HL-60 (cell line): ENCODE measurements around the gene COL6A2.

Experiments
- DNase-seq, 2 experiments: peaks; one replicate each; pipeline ENCODE4 v3.0.0-alpha.2; 2010 to 2020; ENCODE audit warnings: low read depth in 1 of 2, low spot score in 1 of 2
- H3K27ac ChIP-seq: fragments of 250-450 bp; sonication (Bioruptor Pico); replicated peaks from 2 replicates; pipeline ENCODE4 v1.5.1; 2020; ENCODE audit warnings: mild to moderate bottlenecking, moderate library complexity
- H3K27me3 ChIP-seq: fragments of 250-450 bp; sonication (Bioruptor Pico); 2 replicates; pipeline ENCODE4 v1.5.1; 2021; ENCODE audit warnings: mild to moderate bottlenecking, moderate library complexity; ENCODE audit not compliant: insufficient read depth, poor library complexity, severe bottlenecking
- H3K4me3 ChIP-seq: replicated peaks from 2 replicates; pipeline ENCODE4 v1.5.1; 2011; ENCODE audit warnings: mild to moderate bottlenecking, control low read depth, low read length; ENCODE audit not compliant: insufficient read depth
- CTCF ChIP-seq: IDR thresholded peaks from one replicate; pipeline ENCODE4 v1.5.1; 2011; ENCODE audit warnings: low read length, control low read depth, inconsistent platforms; ENCODE audit not compliant: insufficient read depth
- GABPA ChIP-seq: IDR thresholded peaks from 2 replicates; pipeline ENCODE4 v1.6.1; 2012; ENCODE audit warnings: low read depth
- POLR2AphosphoS5 ChIP-seq: IDR thresholded peaks from 2 replicates; pipeline ENCODE4 v1.6.1; 2012; ENCODE audit warnings: low read depth
- SPI1 ChIP-seq: IDR thresholded peaks from 2 replicates; pipeline ENCODE4 v1.6.1; 2012; ENCODE audit warnings: low read depth, mild to moderate bottlenecking, borderline replicate concordance
- TF ChIP-seq, protein P1 (sequence below): IDR thresholded peaks from 2 replicates; pipeline ENCODE4 v1.6.1; 2012; ENCODE audit warnings: low read depth; ENCODE audit not compliant: insufficient replicate concordance

COL6A2 gene

DNA sequence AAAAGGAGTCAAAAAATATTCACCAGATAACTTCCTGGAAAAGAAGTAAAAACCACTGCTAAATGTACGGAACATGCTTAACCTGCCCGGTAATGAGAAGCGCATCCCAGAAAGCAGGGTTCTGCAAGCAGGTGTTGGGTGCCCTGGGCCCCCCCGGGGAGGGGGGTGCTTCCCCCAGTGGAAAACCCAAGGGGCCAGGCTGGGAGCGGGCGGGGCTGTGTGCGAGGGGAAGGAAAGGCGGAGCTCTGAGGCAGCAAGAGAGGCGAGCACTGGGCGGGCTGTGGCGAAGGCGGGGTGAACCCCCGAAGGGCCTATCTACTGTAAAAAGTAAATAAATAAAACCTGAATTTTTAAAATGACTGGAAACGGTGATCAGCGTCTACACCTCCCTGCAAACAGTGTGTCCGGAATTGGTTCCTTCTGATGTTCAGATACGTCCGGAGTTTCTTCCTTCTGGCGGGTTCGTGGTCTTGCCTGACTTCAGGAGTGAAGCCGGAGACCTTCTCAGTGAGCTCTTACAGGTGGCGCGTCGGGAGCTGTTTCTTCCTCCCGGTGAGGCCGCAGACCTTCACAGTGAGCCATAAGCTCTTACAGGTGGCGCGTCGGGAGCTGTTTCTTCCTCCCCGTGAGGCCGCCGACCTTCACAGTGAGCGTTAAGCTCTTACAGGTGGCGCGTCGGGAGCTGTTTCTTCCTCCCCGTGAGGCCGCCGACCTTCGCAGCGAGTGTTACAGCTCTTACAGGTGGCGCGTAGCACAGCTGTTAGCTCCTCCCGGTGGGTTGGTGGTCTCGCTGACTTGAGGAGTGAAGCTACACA lies 44.1 kb downstream of the COL6A2 start:
- Histone ChIP-seq H3K27me3 (no peaks in the 10 kb centered on the region), H3K27ac (no peak overlapping the region), H3K4me3 (no peak overlapping the region)
- TF ChIP-seq CTCF, result no peak
- no peak for TF ChIP-seq GABPA
- TF ChIP-seq SPI1, result no peak
- TF ChIP-seq POLR2AphosphoS5, result no peak
- no peak for DNase-seq

GRCh38 chr21:46142582-46143473 lies 44.9 kb downstream of the COL6A2 start:
- no peaks in the 10 kb centered on the region for H3K27me3 ChIP-seq
- no peak for DNase-seq
- TF ChIP-seq POLR2AphosphoS5, result no peak
- no peak for TF ChIP-seq CTCF
- TF ChIP-seq, protein P1, sequence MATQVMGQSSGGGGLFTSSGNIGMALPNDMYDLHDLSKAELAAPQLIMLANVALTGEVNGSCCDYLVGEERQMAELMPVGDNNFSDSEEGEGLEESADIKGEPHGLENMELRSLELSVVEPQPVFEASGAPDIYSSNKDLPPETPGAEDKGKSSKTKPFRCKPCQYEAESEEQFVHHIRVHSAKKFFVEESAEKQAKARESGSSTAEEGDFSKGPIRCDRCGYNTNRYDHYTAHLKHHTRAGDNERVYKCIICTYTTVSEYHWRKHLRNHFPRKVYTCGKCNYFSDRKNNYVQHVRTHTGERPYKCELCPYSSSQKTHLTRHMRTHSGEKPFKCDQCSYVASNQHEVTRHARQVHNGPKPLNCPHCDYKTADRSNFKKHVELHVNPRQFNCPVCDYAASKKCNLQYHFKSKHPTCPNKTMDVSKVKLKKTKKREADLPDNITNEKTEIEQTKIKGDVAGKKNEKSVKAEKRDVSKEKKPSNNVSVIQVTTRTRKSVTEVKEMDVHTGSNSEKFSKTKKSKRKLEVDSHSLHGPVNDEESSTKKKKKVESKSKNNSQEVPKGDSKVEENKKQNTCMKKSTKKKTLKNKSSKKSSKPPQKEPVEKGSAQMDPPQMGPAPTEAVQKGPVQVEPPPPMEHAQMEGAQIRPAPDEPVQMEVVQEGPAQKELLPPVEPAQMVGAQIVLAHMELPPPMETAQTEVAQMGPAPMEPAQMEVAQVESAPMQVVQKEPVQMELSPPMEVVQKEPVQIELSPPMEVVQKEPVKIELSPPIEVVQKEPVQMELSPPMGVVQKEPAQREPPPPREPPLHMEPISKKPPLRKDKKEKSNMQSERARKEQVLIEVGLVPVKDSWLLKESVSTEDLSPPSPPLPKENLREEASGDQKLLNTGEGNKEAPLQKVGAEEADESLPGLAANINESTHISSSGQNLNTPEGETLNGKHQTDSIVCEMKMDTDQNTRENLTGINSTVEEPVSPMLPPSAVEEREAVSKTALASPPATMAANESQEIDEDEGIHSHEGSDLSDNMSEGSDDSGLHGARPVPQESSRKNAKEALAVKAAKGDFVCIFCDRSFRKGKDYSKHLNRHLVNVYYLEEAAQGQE, result no peak
- TF ChIP-seq SPI1, result no peak
- no peak for TF ChIP-seq GABPA
- no peak overlapping the region for H3K27ac ChIP-seq
- no peak overlapping the region for H3K4me3 ChIP-seq

DNA sequence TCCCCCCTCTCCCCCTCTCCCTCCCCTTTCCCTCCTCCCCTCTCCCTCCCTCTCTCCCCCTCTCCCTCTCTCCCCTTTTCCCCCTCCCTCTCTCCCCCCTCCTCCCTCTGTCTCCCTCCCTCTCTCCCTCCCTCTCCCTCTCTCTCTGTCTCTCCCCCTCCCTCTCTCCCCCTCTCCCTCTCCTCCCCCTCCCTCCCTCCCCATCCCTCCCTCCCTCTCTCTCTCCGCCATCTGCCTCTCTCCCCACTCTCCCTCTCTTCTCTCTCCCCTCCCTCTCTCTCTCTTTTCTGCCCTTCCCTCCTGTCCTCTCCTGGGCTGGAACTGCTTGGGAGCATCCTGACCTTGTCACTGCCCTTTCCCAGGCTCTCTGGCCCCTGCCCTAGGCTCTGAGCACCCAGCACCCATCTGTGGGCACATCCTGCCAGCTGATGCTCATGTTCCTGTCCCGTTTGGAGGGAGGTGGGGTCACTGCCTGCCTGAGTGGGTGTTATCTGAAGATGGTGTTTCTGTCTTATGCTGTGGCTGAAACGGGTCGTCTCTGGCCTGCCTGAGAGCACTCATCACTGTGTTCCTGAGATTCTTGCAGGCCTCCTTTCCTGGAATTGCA lies 46.7 kb downstream of the COL6A2 start:
- no peaks in the 10 kb centered on the region for H3K27me3 ChIP-seq
- no peak overlapping the region for H3K27ac ChIP-seq
- TF ChIP-seq SPI1 (no peak), GABPA (no peak), CTCF (no peak), POLR2AphosphoS5 (no peak)
- TF ChIP-seq, protein P1, result no peak
- H3K4me3 ChIP-seq, result no peak overlapping the region
- DNase-seq, result no peak
